Heart left ventricle (tissue), 13 donors: ENCODE data around the gene ZKSCAN5.

ENCODE experiments used
- POLR2A ChIP-seq, 2 donors: fragments of 450-650 bp; IDR thresholded peaks; one replicate each; pipeline ENCODE4 v1.6.1; 2017; ENCODE audit warnings: antibody characterized with exemption in 2 of 2, mild to moderate bottlenecking in 2 of 2, moderate library complexity in 2 of 2
- TF ChIP-seq, protein P1 (sequence below), 12 donors: fragments of 200-600 bp; sonication (generic) in 4 of 12; IDR thresholded peaks; one replicate each; pipeline versions ENCODE4 v1.5.0 to v1.8.0; 2018 to 2022; ENCODE audit warnings: antibody characterized with exemption in 12 of 12, mild to moderate bottlenecking in 5 of 12
- donor health status: ischemic (EF 13 %, LVEDD 7.1; RV severe dilation, severe dysfunction).
- donor health status: DM: no; HTN: yes; CAD: no.
- donor health status: DM: no; HTN: no; CAD: no.
- donor health status: ischemic (EF 25% LVEDD 6.9; RV normal size, moderate dysfunction).
- donor health status: ischemic (EF 25% LVEDD 5.7; RV mildly dilated, moderate dysfunction).
- donor health status: ischemic (EF 35%, LVEDD 5.7; RV mildly dilated, moderate dysfunction).
- donor health status: nonischemic (EF 11% LVEDD 7.7; RV severe dilation, severe dysfunction).
- donor health status: DM: yes; HTN: yes; CAD: no.
- donor health status: PGD.
- donor health status: ischemic (EF 29% LVEDD 5.4; RV normal size, mild dysfunction).
- donor health status: nonischemic (EF 23%, LVEDD 6.1; RV moderate dilation, normal function).

DNA sequence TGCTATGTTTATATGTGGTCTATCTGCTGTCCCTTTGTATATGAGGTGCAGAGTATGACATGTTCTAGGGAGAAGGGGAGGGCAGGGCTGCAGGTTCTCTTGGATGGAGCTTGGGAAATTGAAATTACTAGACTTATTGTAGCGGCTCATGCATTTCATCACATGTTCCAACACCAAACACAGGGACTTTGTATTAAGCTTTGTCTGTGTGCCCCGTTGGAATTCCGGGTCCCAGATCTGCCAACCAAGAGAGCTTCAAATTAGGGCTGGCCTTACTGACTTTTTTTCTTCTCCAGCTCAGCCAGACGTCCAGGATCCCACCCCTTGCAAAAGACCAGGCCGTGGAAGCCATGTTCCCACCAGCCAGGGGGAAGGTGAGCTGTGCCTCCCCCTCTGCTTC lies 28.4 kb upstream of the ZKSCAN5 start:
- TF ChIP-seq, protein P1, sequence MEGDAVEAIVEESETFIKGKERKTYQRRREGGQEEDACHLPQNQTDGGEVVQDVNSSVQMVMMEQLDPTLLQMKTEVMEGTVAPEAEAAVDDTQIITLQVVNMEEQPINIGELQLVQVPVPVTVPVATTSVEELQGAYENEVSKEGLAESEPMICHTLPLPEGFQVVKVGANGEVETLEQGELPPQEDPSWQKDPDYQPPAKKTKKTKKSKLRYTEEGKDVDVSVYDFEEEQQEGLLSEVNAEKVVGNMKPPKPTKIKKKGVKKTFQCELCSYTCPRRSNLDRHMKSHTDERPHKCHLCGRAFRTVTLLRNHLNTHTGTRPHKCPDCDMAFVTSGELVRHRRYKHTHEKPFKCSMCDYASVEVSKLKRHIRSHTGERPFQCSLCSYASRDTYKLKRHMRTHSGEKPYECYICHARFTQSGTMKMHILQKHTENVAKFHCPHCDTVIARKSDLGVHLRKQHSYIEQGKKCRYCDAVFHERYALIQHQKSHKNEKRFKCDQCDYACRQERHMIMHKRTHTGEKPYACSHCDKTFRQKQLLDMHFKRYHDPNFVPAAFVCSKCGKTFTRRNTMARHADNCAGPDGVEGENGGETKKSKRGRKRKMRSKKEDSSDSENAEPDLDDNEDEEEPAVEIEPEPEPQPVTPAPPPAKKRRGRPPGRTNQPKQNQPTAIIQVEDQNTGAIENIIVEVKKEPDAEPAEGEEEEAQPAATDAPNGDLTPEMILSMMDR (IDR thresholded peaks at IDR 0.05): no peak
- no peak for TF ChIP-seq POLR2A (IDR thresholded peaks at IDR 0.05)
